GM12875 (cell line): ENCODE data around the gene AQP2.

Source experiments
- H3K4me3 ChIP-seq: one replicate; pipeline ENCODE4 v1.5.1; 2011; ENCODE audit warnings: low read depth, low read length, control low read depth
- CTCF ChIP-seq: IDR thresholded peaks from 2 replicates; pipeline ENCODE4 v1.5.1; 2011; ENCODE audit warnings: low read depth, mild to moderate bottlenecking, control low read depth, inconsistent platforms, low read length, moderate library complexity, borderline replicate concordance; ENCODE audit not compliant: insufficient read depth

The AQP2 gene

GRCh38 chr12:49942512-49942893 is 8.0 kb upstream of the AQP2 start:
- TF ChIP-seq CTCF, result no peak

GRCh38 chr12:49942921-49943624 is 7.5 kb upstream of the AQP2 start:
- TF ChIP-seq CTCF, result no peak
- no peak overlapping the region for H3K4me3 ChIP-seq

More at GRCh38 chr12:49942512-49942893, 8.0 kb upstream of the AQP2 start:
- no peak overlapping the region for H3K4me3 ChIP-seq

GRCh38 chr12:49943625-49943960 is 6.9 kb upstream of the AQP2 start:
- TF ChIP-seq CTCF, result no peak
- H3K4me3 ChIP-seq, result no peak overlapping the region

- TF ChIP-seq CTCF, result no peak
- no peak overlapping the region for H3K4me3 ChIP-seq
Observed at GRCh38 chr12:49944046-49944445, 6.5 kb upstream of the AQP2 start.

- H3K4me3 ChIP-seq, result no peak overlapping the region
- TF ChIP-seq CTCF, result no peak
Observed at GRCh38 chr12:49944718-49945117, 5.8 kb upstream of the AQP2 start.

GRCh38 chr12:49945394-49946080 is 5.0 kb upstream of the AQP2 start:
- peak; percentile 96 for TF ChIP-seq CTCF
- no peak overlapping the region for H3K4me3 ChIP-seq

- no peak for TF ChIP-seq CTCF
- H3K4me3 ChIP-seq, result no peak overlapping the region
Observed at GRCh38 chr12:49946086-49946485, 4.5 kb upstream of the AQP2 start.
